T-cell (primary cell): Measurements from ENCODE around the gene UBTD1. TPM values are rescaled to one million over a fixed set of nuclear protein-coding genes. Genes with fewer than 3 reads are reported as not detected.
"Not testable (repeated sequence)": the region's sequence is repeated elsewhere in the genome, so short reads cannot be mapped to it uniquely, and the experiment has no call there.

Source experiments
- ATAC-seq, 4 experiments: fragments of 200-7000 bp in 3 of 4; fragments of 150-1000 bp in 1 of 4; cut with Tn5 transposase; replicated peaks in 1 of 4; 1 replicate in 3 of 4; 2 replicates in 1 of 4; pipeline ENCODE4 v1.10.0; 2021; ENCODE audit warnings: moderate library complexity in 3 of 4, mild to moderate bottlenecking in 2 of 4, moderate number of reproducible peaks in 1 of 4
- CTCF ChIA-PET, 2 donors: fragments of 300-600 bp; sonication (Branson Sonifier 250); formaldehyde crosslinking; loops; one replicate each; lab custom pipeline; 2022; ENCODE audit warnings: antibody characterized with exemption in 2 of 2; lab: Charles Lee
- POLR2A ChIA-PET, 2 donors: fragments of 300-600 bp; sonication (Branson Sonifier 250); formaldehyde crosslinking; loops; one replicate each; lab custom pipeline; 2022; ENCODE audit warnings: antibody characterized with exemption in 2 of 2; lab: Charles Lee
- DNase-seq, 35 experiments: peaks; one replicate each; pipeline versions ENCODE4 v3.0.0 to v3.0.0-alpha.2; 2013 to 2023
- H3K27ac ChIP-seq: one replicate; pipeline ENCODE4 v1.5.1; 2013; ENCODE audit warnings: low read length
- H3K27me3 ChIP-seq, 2 experiments: replicated peaks in 1 of 2; 1 replicate in 1 of 2; 2 replicates in 1 of 2; pipeline versions ENCODE4 v1.6.1 to v1.7.0; 2013; ENCODE audit warnings: low read length in 1 of 2, mixed read lengths in 1 of 2; ENCODE audit not compliant: control insufficient read depth in 2 of 2, insufficient read depth in 2 of 2; ENCODE audit errors: extremely low read depth in 1 of 2
- H3K36me3 ChIP-seq, 2 donors: 1 replicate in 1 of 2; 2 replicates in 1 of 2; pipeline versions ENCODE4 v1.6.1 to v1.7.0; 2013; ENCODE audit warnings: low read length in 1 of 2; ENCODE audit not compliant: control insufficient read depth in 2 of 2, insufficient read depth in 1 of 2; ENCODE audit errors: extremely low read depth in 1 of 2
- H3K4me1 ChIP-seq, 2 experiments: 1 replicate in 1 of 2; 2 replicates in 1 of 2; pipeline versions ENCODE4 v1.6.1 to v1.7.0; 2013; ENCODE audit warnings: low read length in 2 of 2, mixed read lengths in 1 of 2; ENCODE audit not compliant: insufficient read depth in 2 of 2, control insufficient read depth in 1 of 2; ENCODE audit errors: extremely low read depth in 1 of 2
- H3K4me3 ChIP-seq, 2 donors: 1 replicate in 1 of 2; 2 replicates in 1 of 2; pipeline versions ENCODE4 v1.5.1 to v1.7.0; 2013; ENCODE audit warnings: mild to moderate bottlenecking in 2 of 2, low read length in 1 of 2, moderate library complexity in 1 of 2; ENCODE audit not compliant: control insufficient read depth in 1 of 2; ENCODE audit errors: extremely low read depth in 1 of 2
- H3K9me3 ChIP-seq: 2 replicates; pipeline ENCODE4 v1.7.0; 2013
- H3K27ac Mint-ChIP-seq, 2 donors: one replicate each; pipeline ENCODE4 v1.8.0; 2020 to 2021; ENCODE audit warnings: mild to moderate bottlenecking in 2 of 2, mixed read lengths in 2 of 2
- H3K27me3 Mint-ChIP-seq, 2 donors: one replicate each; pipeline ENCODE4 v1.8.0; 2021 to 2022; ENCODE audit warnings: mixed read lengths in 2 of 2
- H3K36me3 Mint-ChIP-seq: one replicate; pipeline ENCODE4 v1.8.0; 2021; ENCODE audit warnings: mixed read lengths
- H3K4me1 Mint-ChIP-seq, 3 donors: one replicate each; pipeline ENCODE4 v1.8.0; 2020 to 2022; ENCODE audit warnings: mixed read lengths in 3 of 3, mild to moderate bottlenecking in 1 of 3
- H3K4me3 Mint-ChIP-seq, 3 donors: one replicate each; pipeline ENCODE4 v1.8.0; 2020 to 2022; ENCODE audit warnings: mild to moderate bottlenecking in 3 of 3, mixed read lengths in 3 of 3, moderate library complexity in 3 of 3
- H3K9me3 Mint-ChIP-seq, 3 donors: one replicate each; pipeline ENCODE4 v1.8.0; 2020 to 2022; ENCODE audit warnings: mixed read lengths in 3 of 3
- WGBS: methylation state at CpG from one replicate; pipeline ENCODE4 v1.1.5; 2013; ENCODE audit warnings: missing lambda C conversion rate; ENCODE audit not compliant: insufficient coverage; 5-methylcytosine and 5-hydroxymethylcytosine counted together
- total RNA-seq, 35 experiments: library from RNA in 6 of 35; stranded (reverse) in 6 of 35; fragments of 120-200 nt in 1 of 35; gene quantifications; one replicate each; pipeline versions ENCODE4 v1.2.1 to v1.2.4 and lab custom pipeline; 2013 to 2026

Gene UBTD1
- total RNA-seq, 5 donors from 2014 or later (not counting 1 experiment from before 2014, with no cell fraction given) = 1.0 to 2.4 (median 1.9) TPM

DNA sequence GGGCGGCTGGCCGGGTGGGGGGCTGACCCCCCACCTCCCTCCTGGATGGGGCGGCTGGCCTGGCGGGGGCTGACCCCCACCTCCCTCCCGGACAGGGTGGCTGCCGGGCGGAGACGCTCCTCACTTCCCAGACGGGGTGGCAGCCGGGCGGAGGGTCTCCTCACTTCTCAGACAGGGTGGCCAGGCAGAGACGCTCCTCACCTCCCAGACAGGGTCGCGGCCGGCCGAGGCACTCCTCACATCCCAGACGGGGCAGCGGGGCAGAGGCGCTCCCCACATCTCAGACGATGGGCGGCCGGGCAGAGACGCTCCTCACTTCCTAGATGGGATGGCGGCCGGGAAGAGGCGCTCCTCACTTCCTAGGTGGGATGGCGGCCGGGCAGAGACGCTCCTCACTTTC is 30.2 kb downstream of the UBTD1 start:
- DNase-seq, H3K36me3 ChIP-seq, POLR2A ChIA-PET, ATAC-seq, H3K9me3 ChIP-seq, H3K27ac Mint-ChIP-seq, H3K27me3 Mint-ChIP-seq, H3K4me1 ChIP-seq, H3K4me1 Mint-ChIP-seq, CTCF ChIA-PET, H3K4me3 Mint-ChIP-seq, H3K36me3 Mint-ChIP-seq, H3K9me3 Mint-ChIP-seq, H3K27ac ChIP-seq, H3K27me3 ChIP-seq, H3K4me3 ChIP-seq: not testable (repeated sequence)
- WGBS = 100% methylated on average over 5 of the region's 29 CpGs

DNA sequence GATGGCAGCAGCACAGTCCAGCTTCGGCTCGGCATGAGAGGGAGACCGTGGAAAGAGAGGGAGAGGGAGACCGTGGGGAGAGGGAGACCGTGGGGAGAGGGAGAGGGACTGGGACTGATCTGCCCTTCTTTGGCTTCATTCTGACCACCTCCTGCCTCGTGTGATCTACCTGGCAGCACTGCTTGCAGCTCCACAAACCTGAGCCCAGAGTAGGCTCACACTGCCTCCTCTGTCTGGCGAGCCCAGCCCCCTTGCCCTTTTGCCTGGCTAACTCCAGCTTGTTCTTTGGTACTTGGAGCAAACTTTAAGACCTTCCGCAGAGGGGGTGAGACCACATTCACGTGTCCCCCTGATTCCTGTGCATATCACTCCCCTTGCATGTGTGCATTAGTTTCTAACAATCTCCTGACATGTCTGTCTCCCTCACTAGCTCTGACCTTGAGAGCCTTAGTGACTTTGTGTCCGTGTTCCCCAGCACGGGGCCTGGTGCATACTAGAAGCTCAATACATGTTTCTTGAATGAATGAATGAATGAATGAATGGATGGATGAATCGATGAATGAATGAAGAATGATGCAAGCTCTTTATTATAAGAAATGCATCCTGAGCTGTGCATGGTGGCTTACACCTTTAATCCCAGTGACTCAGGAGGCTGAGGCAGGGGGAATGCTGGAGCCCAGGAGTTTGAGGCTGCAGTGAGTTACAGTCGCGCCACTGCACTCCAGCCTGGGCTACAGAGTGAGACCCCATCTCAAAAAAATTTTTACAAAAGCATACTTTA is 31.2 kb downstream of the UBTD1 start:
- H3K9me3 ChIP-seq = no peaks in the 10 kb centered on the region
- ChIA-PET POLR2A (no interaction called here), CTCF (no interaction called here)
- H3K9me3 Mint-ChIP-seq = no peaks in the 10 kb centered on the region
- no peaks in the 10 kb centered on the region for H3K27me3 ChIP-seq
- no peak for DNase-seq
- H3K27ac ChIP-seq = no peak overlapping the region
- ATAC-seq = no peak
- no peak overlapping the region for H3K4me3 Mint-ChIP-seq
- no peaks in the 10 kb centered on the region for H3K27me3 Mint-ChIP-seq
- H3K4me3 ChIP-seq = no peak overlapping the region
- 63% methylated on average over 6 of the region's 14 CpGs for WGBS
- no peak overlapping the region for H3K27ac Mint-ChIP-seq
- no peaks in the 10 kb centered on the region for H3K36me3 ChIP-seq
- no peaks in the 10 kb centered on the region for H3K4me1 Mint-ChIP-seq
- H3K4me1 ChIP-seq = no peaks in the 10 kb centered on the region
- H3K36me3 Mint-ChIP-seq = no peaks in the 10 kb centered on the region

DNA sequence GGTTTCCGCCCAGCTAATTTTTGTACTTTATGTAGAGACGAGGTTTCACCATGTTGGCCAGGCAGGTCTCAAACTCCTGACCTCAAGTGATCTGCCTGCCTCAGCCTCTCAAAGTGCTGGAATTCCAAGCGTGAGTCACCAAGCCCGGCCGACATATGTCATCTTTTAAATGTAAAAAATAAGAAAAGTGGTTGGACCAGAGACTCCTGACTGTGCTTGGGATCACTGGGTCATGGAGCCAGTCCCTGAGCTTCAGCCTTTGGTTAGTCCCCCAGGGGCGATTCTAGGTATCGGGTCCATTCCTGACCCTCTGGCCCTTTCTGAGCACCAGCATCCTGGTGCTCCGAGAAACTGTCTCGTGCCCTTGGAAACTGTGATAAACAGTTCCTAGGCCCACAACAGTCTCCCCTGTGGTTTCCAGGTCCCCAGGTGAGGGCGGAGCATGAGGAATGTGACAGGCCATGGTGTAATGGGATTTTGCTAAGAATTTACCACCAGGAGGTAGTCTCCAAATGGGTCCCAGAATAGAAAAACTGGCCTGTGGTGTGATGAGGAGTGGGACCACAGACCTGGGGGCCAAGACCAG is 32.8 kb downstream of the UBTD1 start:
- Histone ChIP-seq H3K4me3 (no peak overlapping the region), H3K9me3 (no peaks in the 10 kb centered on the region), H3K27ac (no peak overlapping the region), H3K4me1 (no peaks in the 10 kb centered on the region), H3K36me3 (no peaks in the 10 kb centered on the region), H3K27me3 (no peaks in the 10 kb centered on the region)
- Mint-ChIP-seq H3K4me1 (no peaks in the 10 kb centered on the region), H3K36me3 (no peaks in the 10 kb centered on the region), H3K27ac (no peak overlapping the region), H3K27me3 (no peaks in the 10 kb centered on the region), H3K4me3 (no peak overlapping the region), H3K9me3 (no peaks in the 10 kb centered on the region)
- 87% methylated on average over 5 of the region's 10 CpGs for WGBS
- DNase-seq = no peak
- ChIA-PET CTCF (no interaction called here), POLR2A (no interaction called here)
- no peak for ATAC-seq

DNA sequence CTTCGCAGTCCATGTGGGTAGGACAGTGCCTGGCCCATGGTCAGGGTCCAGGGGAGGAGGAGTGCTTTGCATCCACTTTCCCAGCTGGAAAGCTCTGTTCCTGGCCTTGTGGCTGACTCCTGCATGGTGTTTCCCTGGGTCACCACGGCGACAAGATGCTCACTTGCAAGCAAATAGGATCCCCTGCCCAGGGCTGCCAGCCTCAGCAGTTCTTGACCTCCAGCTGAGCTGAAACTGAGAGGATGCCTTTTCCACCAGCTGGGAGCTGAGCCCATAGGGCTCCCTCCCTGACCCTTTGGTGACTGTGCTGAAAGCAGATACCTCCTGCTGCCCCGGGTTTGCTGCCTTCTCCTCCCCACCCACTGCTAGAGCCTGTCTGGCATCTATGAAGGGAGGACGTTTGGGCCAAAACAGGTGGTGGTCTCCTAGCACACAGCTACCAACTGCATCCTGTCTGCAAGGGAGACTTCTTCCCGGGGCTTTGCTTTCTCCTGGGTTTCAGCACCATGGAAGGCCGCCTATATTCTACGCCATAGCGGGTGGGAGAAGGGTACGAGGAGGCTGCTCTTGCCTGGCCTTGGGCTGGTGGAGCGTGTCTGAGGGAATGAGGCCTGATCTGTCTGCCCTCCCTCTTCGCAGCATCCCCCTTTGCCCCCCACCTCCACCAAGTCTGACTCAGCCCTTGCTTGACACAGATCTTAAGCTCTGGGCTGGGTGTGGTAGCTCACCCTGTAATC is 34.4 kb downstream of the UBTD1 start:
- Mint-ChIP-seq H3K27me3 (no peaks in the 10 kb centered on the region), H3K4me3 (no peak overlapping the region), H3K27ac (no peak overlapping the region), H3K9me3 (no peaks in the 10 kb centered on the region), H3K4me1 (no peaks in the 10 kb centered on the region), H3K36me3 (no peaks in the 10 kb centered on the region)
- no peaks in the 10 kb centered on the region for H3K9me3 ChIP-seq
- H3K4me1 ChIP-seq = no peaks in the 10 kb centered on the region
- ChIA-PET CTCF (interaction anchor here in 1 of 2 donors (1.0 kb wide), 1 partner anchor 68 kb away, joined by 3 read pairs; no protein-coding TSS in a partner anchor), POLR2A (no interaction called here)
- H3K27ac ChIP-seq = no peak overlapping the region
- no peak overlapping the region for H3K4me3 ChIP-seq
- H3K36me3 ChIP-seq = no peaks in the 10 kb centered on the region
- DNase-seq = no peak
- no peaks in the 10 kb centered on the region for H3K27me3 ChIP-seq
- no peak for ATAC-seq
- WGBS = 88% methylated on average over 3 of the region's 12 CpGs

DNA sequence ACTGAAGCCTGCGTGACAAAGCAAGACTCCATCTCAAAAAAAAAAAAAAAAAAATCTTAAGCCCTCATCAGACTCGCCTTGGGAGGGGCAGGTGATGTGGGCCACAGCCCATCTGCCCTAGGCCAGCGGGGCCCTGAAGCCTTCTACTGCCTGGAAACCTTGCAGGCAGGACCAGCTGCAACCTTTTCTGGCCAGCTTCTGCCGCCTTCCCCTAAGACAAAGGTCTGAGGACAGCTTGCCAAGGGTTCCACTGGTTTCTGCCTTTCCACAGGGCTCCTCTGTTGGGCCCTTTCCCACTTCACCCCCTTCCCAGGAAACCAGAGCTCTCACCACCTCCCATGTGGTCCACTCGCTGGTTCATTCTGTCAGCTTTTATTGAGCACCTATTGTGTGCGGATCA is 35.2 kb downstream of the UBTD1 start:
- Histone ChIP-seq H3K4me1 (no peaks in the 10 kb centered on the region), H3K27ac (no peak overlapping the region), H3K36me3 (no peaks in the 10 kb centered on the region), H3K9me3 (no peaks in the 10 kb centered on the region), H3K27me3 (no peaks in the 10 kb centered on the region), H3K4me3 (no peak overlapping the region)
- whole genome bisulfite sequencing = 87% methylated on average over 4 of the region's 6 CpGs
- ATAC-seq (no peak), DNase-seq (no peak)
- H3K27ac Mint-ChIP-seq = no peak overlapping the region
- no peaks in the 10 kb centered on the region for H3K27me3 Mint-ChIP-seq
- H3K36me3 Mint-ChIP-seq = no peaks in the 10 kb centered on the region
- no peak overlapping the region for H3K4me3 Mint-ChIP-seq
- no peaks in the 10 kb centered on the region for H3K4me1 Mint-ChIP-seq
- no peaks in the 10 kb centered on the region for H3K9me3 Mint-ChIP-seq
- CTCF ChIA-PET = interaction anchor here (0.6 to 0.7 kb wide), 3 partner anchors 12 to 119 kb away, joined by 3 to 6 read pairs (median 4); no protein-coding TSS in a partner anchor
- POLR2A ChIA-PET = no interaction called here

DNA sequence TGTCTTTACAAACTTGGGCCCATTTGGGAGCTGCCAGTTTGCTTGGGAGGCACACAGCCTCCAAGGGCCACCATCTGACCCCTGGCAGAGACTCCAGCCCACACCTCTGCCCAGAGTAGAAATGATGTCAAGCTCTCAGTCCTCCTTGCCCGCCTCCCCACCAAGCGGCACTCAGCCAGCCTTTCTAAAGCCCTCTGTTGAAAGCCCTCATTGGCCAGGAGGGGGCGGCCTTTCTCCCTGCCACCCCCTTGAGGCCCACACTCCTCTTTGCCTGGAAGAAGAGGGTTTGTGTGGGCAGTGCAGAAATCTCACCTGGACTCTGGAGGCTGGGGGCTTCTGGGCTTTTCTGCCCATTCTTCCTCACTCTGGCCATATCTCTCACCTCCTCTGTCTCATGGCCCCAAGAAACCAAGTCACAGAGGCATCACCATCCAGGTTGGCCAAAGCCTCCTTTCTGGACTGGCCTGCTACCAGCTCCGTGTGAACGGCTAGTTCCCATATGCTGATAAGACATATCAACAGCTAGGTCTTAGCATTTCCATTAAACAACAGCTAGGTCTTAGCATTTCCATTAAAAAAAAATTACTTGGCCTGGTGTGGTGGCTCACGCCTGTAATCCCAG is 36.1 kb downstream of the UBTD1 start:
- ChIA-PET POLR2A (interaction anchor here in 1 of 2 donors (0.5 kb wide), 1 partner anchor 116 kb away, joined by 5 read pairs; no protein-coding TSS in a partner anchor), CTCF (no interaction called here)
- no CpG with 5 or more reads among the region's 6 CpGs for WGBS
- H3K27me3 Mint-ChIP-seq = no peaks in the 10 kb centered on the region
- no peaks in the 10 kb centered on the region for H3K9me3 Mint-ChIP-seq
- H3K4me1 Mint-ChIP-seq = no peaks in the 10 kb centered on the region
- H3K27ac Mint-ChIP-seq = no peak overlapping the region
- DNase-seq = peak in 5 of 35 experiments; percentile 2 to 20 (median 6)
- Histone ChIP-seq H3K4me1 (no peaks in the 10 kb centered on the region), H3K36me3 (no peaks in the 10 kb centered on the region), H3K9me3 (no peaks in the 10 kb centered on the region), H3K27me3 (no peaks in the 10 kb centered on the region), H3K27ac (no peak overlapping the region), H3K4me3 (no peak overlapping the region)
- no peak overlapping the region for H3K4me3 Mint-ChIP-seq
- ATAC-seq = peak in 1 of 4 experiments; percentile 30
- no peaks in the 10 kb centered on the region for H3K36me3 Mint-ChIP-seq
